Measurements from ENCODE around the gene LRRTM4.

DNA sequence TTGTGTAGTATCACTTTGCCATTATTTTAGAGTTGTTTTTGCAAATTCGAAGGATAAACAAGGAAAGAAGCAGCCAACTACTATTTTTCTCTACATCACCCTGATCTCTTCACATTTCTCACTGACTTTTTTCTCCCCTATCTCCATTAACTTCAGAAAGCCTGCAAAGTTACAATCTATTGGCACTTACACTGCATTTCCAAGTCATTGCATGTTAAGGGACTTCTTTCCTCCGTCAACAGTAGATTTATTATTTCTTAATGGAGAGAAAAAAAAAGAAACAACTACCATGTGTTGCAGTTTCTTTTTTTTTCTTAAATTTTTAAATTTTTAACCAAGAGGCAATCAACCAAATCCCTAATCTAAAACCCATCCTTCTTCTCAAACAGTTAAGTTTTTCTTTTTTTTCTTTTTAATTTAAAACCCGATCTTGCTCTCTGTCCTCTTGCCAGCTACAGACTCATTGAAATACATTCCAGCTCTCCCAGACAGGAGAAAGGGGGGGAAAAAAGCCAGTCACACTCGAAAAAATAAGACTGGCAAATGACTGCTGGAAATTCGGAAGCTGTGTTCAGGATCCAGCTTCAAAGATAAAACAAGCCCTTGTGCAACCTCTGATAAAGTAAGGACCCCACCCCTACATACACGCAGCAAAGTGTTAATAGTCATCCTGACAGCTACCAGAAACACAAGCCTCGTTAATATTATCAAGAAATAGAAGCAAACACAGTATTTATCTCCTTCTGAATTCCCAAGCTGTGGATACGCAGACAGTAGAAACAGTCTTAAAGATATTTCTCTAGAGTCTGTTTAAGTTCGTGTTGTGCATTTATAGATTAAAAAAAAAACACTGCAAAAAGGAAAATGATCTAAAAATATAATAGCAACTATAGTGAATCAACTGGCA, 1.3 kb downstream of the LRRTM4 start:
- TF ChIP-seq, protein P1, sequence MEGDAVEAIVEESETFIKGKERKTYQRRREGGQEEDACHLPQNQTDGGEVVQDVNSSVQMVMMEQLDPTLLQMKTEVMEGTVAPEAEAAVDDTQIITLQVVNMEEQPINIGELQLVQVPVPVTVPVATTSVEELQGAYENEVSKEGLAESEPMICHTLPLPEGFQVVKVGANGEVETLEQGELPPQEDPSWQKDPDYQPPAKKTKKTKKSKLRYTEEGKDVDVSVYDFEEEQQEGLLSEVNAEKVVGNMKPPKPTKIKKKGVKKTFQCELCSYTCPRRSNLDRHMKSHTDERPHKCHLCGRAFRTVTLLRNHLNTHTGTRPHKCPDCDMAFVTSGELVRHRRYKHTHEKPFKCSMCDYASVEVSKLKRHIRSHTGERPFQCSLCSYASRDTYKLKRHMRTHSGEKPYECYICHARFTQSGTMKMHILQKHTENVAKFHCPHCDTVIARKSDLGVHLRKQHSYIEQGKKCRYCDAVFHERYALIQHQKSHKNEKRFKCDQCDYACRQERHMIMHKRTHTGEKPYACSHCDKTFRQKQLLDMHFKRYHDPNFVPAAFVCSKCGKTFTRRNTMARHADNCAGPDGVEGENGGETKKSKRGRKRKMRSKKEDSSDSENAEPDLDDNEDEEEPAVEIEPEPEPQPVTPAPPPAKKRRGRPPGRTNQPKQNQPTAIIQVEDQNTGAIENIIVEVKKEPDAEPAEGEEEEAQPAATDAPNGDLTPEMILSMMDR (IDR thresholded peaks at IDR 0.05), result no peak
- TF ChIP-seq POLR2A (IDR thresholded peaks at IDR 0.05), result no peak

All from transverse colon (tissue), 3 donors.